Left ventricle myocardium superior (tissue), 1 donor: ENCODE data around the gene XIRP2. TPM values are rescaled to one million over a fixed set of nuclear protein-coding genes. Genes with fewer than 3 reads are reported as not detected.
A peak's percentile ranks its signal among the peaks of the same experiment; 100 is the strongest.

Source experiments
- ATAC-seq: fragments of 200-7000 bp; cut with Tn5 transposase; one replicate; pipeline ENCODE4 v1.9.1; 2020; ENCODE audit warnings: mild to moderate bottlenecking, moderate library complexity
- DNase-seq: peaks from one replicate; pipeline ENCODE4 v3.0.0-alpha.2; 2020
- intact Hi-C: fragments of 100-400 bp; cut with micrococcal nuclease; formaldehyde crosslinking; loops from one replicate; pipeline ENCODE4 v1.11.0; 2022
- total RNA-seq: library from RNA; stranded (reverse); fragmentation: NEBNext Ultra II Directional; extraction: Animal tissue kit (Norgen Biotek cat#: 25700); gene quantifications from one replicate; pipeline ENCODE4 v1.2.1, GENCODE V29; 2021
- donor health status: DM: no; HTN: yes; CAD: no; lungs with severe emphysema.

XIRP2 gene
- total RNA-seq, 1 donor from 2014 or later = 248 TPM

GRCh38 chr2:166921261-166921896 lies 33.1 kb downstream of the XIRP2 start:
- ATAC-seq = no peak
- DNase-seq = no peak
- intact Hi-C loops = no loop called here

- intact Hi-C loops = no loop called here
- no peak for ATAC-seq
- no peak for DNase-seq
These were observed 36.7 kb downstream of the XIRP2 start for GRCh38 chr2:166924967-166925366.

- DNase-seq = no peak
- intact Hi-C loops = no loop called here
- ATAC-seq = no peak
These were observed 38.4 kb downstream of the XIRP2 start for GRCh38 chr2:166926657-166927056.

- ATAC-seq (no peak), DNase-seq (no peak)
- intact Hi-C loops = no loop called here
These were observed 43.8 kb downstream of the XIRP2 start for GRCh38 chr2:166932032-166932431.

GRCh38 chr2:166934817-166935216 lies 46.5 kb downstream of the XIRP2 start:
- intact Hi-C loops = no loop called here
- no peak for ATAC-seq
- no peak for DNase-seq

- no peak for ATAC-seq
- intact Hi-C loops = no loop called here
- no peak for DNase-seq
These were observed 54.1 kb downstream of the XIRP2 start for GRCh38 chr2:166942377-166942776.

GRCh38 chr2:166944909-166945308 lies 56.6 kb downstream of the XIRP2 start:
- ATAC-seq = no peak
- no peak for DNase-seq
- intact Hi-C loops = no loop called here

- DNase-seq (no peak), ATAC-seq (no peak)
- intact Hi-C loops = no loop called here
These were observed 69.4 kb downstream of the XIRP2 start for GRCh38 chr2:166957686-166958085.

GRCh38 chr2:166958986-166959481 lies 70.8 kb downstream of the XIRP2 start:
- ATAC-seq (no peak), DNase-seq (no peak)
- intact Hi-C loops = no loop called here

GRCh38 chr2:166959556-166959955 lies 71.3 kb downstream of the XIRP2 start:
- ATAC-seq = no peak
- intact Hi-C loops = no loop called here
- DNase-seq = no peak

GRCh38 chr2:166960702-166961270 lies 72.5 kb downstream of the XIRP2 start:
- intact Hi-C loops = no loop called here
- DNase-seq (no peak), ATAC-seq (peak; percentile 45)

- ATAC-seq (peak; percentile 71), DNase-seq (no peak)
- intact Hi-C loops = no loop called here
These were observed 73.7 kb downstream of the XIRP2 start for GRCh38 chr2:166961933-166962332.

GRCh38 chr2:166969486-166969885 lies 81.2 kb downstream of the XIRP2 start:
- intact Hi-C loops = no loop called here
- no peak for ATAC-seq
- DNase-seq = no peak

- DNase-seq (no peak), ATAC-seq (no peak)
- intact Hi-C loops = no loop called here
These were observed 83.7 kb downstream of the XIRP2 start for GRCh38 chr2:166972002-166972401.

GRCh38 chr2:166972418-166972817 lies 84.1 kb downstream of the XIRP2 start:
- DNase-seq = no peak
- intact Hi-C loops = no loop called here
- no peak for ATAC-seq

GRCh38 chr2:166984188-166984587 lies 95.9 kb downstream of the XIRP2 start:
- intact Hi-C loops = no loop called here
- ATAC-seq (no peak), DNase-seq (no peak)

- ATAC-seq (no peak), DNase-seq (no peak)
- intact Hi-C loops = no loop called here
These were observed 96.5 kb downstream of the XIRP2 start for GRCh38 chr2:166984797-166985196.

- ATAC-seq (no peak), DNase-seq (no peak)
- intact Hi-C loops = no loop called here
These were observed 106.5 kb downstream of the XIRP2 start for GRCh38 chr2:166994588-166995336.

GRCh38 chr2:166996465-166996864 lies 108.2 kb downstream of the XIRP2 start:
- no peak for DNase-seq
- no peak for ATAC-seq
- intact Hi-C loops = no loop called here

GRCh38 chr2:167001165-167001564 lies 112.9 kb downstream of the XIRP2 start:
- DNase-seq = no peak
- intact Hi-C loops = no loop called here
- no peak for ATAC-seq

- DNase-seq = no peak
- intact Hi-C loops = no loop called here
- ATAC-seq = no peak
These were observed 116.8 kb downstream of the XIRP2 start for GRCh38 chr2:167005096-167005495.
